ENCODE data around the gene LUZP2. TPM values are rescaled to one million over a fixed set of nuclear protein-coding genes. Genes with fewer than 3 reads are reported as not detected.

Gene LUZP2
- total RNA-seq, 2 donors from 2014 or later = 2.0 to 2.4 TPM

- Histone ChIP-seq H3K27me3 (ENCODE audit: control insufficient read depth, insufficient read depth, low read length, poor library complexity, severe bottlenecking) (no peaks in the 10 kb centered on the region), H3K36me3 (ENCODE audit: control insufficient read depth, insufficient read depth, low read length) (no peaks in the 10 kb centered on the region), H3K4me3 (ENCODE audit: low read length) (no peak overlapping the region), H3K27ac (ENCODE audit: low read depth, low read length) (no peak overlapping the region), H3K9ac (ENCODE audit: extremely low read depth, low read length, poor library complexity, severe bottlenecking) (no peak overlapping the region), H3K9me3 (ENCODE audit: control insufficient read depth, low read length) (no peaks in the 10 kb centered on the region), H3K4me1 (ENCODE audit: control insufficient read depth, insufficient read depth, low read length) (no peaks in the 10 kb centered on the region)
- Mint-ChIP-seq H3K27me3 (ENCODE audit: insufficient read depth) (no peaks in the 10 kb centered on the region), H3K9me3 (no peaks in the 10 kb centered on the region), H3K4me1 (peaks cover 4% of the 10 kb centered on the region), H3K4me3 (no peak overlapping the region), H3K27ac (no peak overlapping the region), H3K36me3 (ENCODE audit: low read depth) (no peaks in the 10 kb centered on the region)
- WGBS, 2 experiments (ENCODE audit: insufficient coverage in 1 of 2, insufficient read length in 1 of 2) = 88 to 93% methylated on average over 1 of the region's 1 CpG
- no peak for TF ChIP-seq CTCF (conservative IDR thresholded peaks at IDR 0.05)
- no peak for DNase-seq
Measured at GRCh38 chr11:24572376-24572775, 75.5 kb downstream of the LUZP2 start.

- TF ChIP-seq CTCF (conservative IDR thresholded peaks at IDR 0.05) = no peak
- Histone ChIP-seq H3K36me3 (ENCODE audit: control insufficient read depth, insufficient read depth, low read length) (no peaks in the 10 kb centered on the region), H3K9ac (ENCODE audit: extremely low read depth, low read length, poor library complexity, severe bottlenecking) (no peak overlapping the region), H3K27me3 (ENCODE audit: control insufficient read depth, insufficient read depth, low read length, poor library complexity, severe bottlenecking) (no peaks in the 10 kb centered on the region), H3K4me1 (ENCODE audit: control insufficient read depth, insufficient read depth, low read length) (no peaks in the 10 kb centered on the region), H3K9me3 (ENCODE audit: control insufficient read depth, low read length) (no peaks in the 10 kb centered on the region), H3K4me3 (ENCODE audit: low read length) (no peak overlapping the region), H3K27ac (ENCODE audit: low read depth, low read length) (no peak overlapping the region)
- no peaks in the 10 kb centered on the region for H3K36me3 Mint-ChIP-seq (ENCODE audit: low read depth)
- no peak overlapping the region for H3K27ac Mint-ChIP-seq
- H3K4me1 Mint-ChIP-seq = peaks cover 4% of the 10 kb centered on the region
- no peaks in the 10 kb centered on the region for H3K27me3 Mint-ChIP-seq (ENCODE audit: insufficient read depth)
- WGBS, 2 experiments (ENCODE audit: insufficient coverage in 1 of 2, insufficient read length in 1 of 2) = 80 to 94% methylated on average over 1 of the region's 1 CpG
- DNase-seq = no peak
- no peaks in the 10 kb centered on the region for H3K9me3 Mint-ChIP-seq
- H3K4me3 Mint-ChIP-seq = no peak overlapping the region
Measured at GRCh38 chr11:24574461-24574860, 77.6 kb downstream of the LUZP2 start.

GRCh38 chr11:24575392-24575791, 78.5 kb downstream of the LUZP2 start:
- Histone ChIP-seq H3K36me3 (ENCODE audit: control insufficient read depth, insufficient read depth, low read length) (no peaks in the 10 kb centered on the region), H3K9ac (ENCODE audit: extremely low read depth, low read length, poor library complexity, severe bottlenecking) (no peak overlapping the region), H3K9me3 (ENCODE audit: control insufficient read depth, low read length) (no peaks in the 10 kb centered on the region), H3K4me3 (ENCODE audit: low read length) (no peak overlapping the region), H3K4me1 (ENCODE audit: control insufficient read depth, insufficient read depth, low read length) (no peaks in the 10 kb centered on the region), H3K27me3 (ENCODE audit: control insufficient read depth, insufficient read depth, low read length, poor library complexity, severe bottlenecking) (no peaks in the 10 kb centered on the region), H3K27ac (ENCODE audit: low read depth, low read length) (no peak overlapping the region)
- H3K9me3 Mint-ChIP-seq = no peaks in the 10 kb centered on the region
- no peak for TF ChIP-seq CTCF (conservative IDR thresholded peaks at IDR 0.05)
- H3K4me3 Mint-ChIP-seq = no peak overlapping the region
- DNase-seq = no peak
- H3K27ac Mint-ChIP-seq = no peak overlapping the region
- 82 to 89% methylated on average over 2 of the region's 2 CpGs for WGBS, 2 experiments (ENCODE audit: insufficient coverage in 1 of 2, insufficient read length in 1 of 2)
- H3K27me3 Mint-ChIP-seq (ENCODE audit: insufficient read depth) = no peaks in the 10 kb centered on the region
- H3K4me1 Mint-ChIP-seq = peaks cover 4% of the 10 kb centered on the region
- no peaks in the 10 kb centered on the region for H3K36me3 Mint-ChIP-seq (ENCODE audit: low read depth)

All from endodermal cell (in vitro differentiated cells).